Suppressor macrophage (primary cell): Measurements from ENCODE around the gene ASTL.

Experiments used
- DNase-seq, 4 experiments: peaks; one replicate each; pipeline ENCODE4 v3.0.0-alpha.2; 2020 to 2022

Gene ASTL

DNA sequence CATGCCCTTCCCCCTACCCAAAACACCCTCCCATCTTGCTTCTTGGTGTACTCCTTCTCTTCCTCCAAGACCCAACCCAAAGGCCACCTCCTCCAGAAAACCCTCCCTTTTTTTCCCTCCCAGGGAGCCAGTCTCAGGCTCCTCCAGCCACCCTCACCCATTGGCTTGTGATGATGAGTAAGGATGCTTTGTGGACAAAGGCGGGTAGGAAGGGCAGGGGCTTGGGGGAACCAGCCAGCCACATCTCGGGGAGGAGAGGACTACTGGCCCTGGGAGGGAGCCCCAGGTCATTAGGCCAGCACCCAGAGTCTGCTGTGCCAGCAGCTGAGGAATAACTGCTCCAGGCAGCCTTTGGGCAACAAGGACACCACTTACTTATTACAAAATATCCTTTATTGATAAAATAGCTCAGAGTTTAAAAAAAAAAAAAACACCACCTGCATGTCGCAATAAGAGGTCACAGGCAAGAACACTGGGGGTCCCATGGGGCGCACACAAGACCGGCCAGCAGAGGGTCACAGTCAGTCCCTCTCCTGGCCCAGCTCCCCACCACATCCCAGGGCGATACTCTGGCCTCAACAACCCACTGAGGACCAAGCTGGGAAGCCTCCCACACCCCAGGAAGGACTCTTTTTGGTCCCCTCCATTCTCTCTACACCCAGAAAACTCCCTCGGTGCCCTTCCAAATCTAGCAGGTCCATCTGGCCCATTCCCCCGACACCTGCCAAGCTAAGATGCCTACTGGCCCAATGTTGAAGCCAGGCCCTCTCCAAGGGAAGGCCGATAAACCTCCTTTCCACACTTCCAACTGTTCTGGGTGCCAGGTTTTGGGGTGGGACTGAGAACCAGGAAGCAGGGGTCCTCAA lies 25.6 kb downstream of the ASTL start:
- peak in 2 of 4 experiments; percentile 30 to 32 for DNase-seq

DNA sequence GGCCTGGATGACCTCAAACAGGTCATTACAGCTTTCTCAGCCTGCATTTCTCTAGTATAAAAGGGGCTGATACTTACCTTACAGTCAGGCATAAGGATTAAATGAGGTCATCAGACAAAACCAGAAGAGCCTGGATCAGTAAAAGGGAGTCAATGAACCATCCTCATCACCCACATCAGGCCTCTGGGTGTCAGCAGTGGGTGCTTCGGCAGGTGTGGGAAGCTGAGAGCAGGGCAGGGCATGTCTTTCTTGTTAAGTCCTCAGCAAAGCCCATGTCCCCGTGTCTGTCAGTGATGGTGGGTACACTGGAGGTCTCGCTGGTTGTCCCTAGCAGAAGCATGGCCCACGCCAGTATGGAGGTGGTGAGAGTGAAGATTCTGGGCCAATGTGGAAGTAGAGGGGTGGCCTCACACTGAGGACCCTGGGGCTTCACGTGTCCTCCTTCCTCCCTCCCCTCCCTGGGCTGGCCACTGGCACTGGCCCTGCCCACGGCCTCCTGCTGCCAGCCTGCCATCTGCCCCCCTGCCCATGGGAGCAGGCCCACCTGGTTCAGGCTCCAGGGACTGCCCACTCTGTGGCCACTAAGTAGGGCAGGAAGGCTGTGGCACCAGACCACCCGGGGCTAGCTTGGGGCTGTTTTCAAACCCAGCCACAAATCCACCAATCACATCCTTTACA lies 26.3 kb downstream of the ASTL start:
- DNase-seq, result no peak

DNA sequence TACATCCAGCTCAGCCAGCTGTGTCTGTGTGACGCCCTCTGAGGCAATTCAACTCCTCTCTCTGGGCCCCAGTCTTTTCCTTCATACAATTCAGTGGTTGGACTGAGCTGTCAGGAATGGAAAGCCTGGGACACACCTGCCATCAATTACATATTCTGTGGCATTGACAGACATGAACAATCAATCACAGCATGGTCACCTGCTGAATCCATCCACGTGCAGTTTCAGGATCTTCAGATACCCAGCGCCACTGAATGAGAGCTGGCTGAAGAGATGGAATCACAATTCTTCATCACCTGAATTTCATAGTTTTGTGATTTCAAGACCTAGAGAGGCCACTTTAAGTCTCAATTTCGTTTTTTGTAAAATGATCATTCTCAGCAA lies 27.1 kb downstream of the ASTL start:
- no peak for DNase-seq

DNA sequence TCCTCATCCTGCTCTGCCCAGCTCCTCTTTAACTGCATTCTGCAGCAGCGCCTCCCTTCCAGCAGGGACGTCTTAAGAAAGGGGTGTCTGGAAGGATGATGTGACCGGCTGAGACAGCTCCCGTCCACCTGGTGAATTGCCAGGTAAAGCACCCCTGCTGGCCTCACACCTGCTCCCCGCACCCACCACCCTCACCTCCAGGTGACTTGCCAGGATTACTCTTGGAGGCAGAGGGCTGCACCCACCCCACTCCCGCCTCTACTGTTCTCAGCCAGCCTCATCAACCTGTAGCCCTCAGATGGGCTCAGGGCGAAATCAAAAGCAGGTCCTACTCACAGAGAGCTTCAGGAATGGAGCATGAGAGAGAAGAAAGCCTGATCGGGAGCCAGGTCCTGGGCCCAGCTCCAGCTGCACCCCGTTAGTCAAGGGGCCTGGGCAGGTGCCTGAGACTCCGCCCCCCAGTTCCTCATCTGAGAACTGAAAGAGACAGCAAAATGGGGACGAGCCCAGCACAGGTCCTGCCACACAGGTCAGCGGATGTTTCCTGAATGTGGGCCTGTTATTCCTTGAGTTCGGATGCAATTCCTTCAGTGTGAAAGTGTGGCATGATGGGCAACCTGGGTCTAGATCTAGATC lies 27.6 kb downstream of the ASTL start:
- no peak for DNase-seq

DNA sequence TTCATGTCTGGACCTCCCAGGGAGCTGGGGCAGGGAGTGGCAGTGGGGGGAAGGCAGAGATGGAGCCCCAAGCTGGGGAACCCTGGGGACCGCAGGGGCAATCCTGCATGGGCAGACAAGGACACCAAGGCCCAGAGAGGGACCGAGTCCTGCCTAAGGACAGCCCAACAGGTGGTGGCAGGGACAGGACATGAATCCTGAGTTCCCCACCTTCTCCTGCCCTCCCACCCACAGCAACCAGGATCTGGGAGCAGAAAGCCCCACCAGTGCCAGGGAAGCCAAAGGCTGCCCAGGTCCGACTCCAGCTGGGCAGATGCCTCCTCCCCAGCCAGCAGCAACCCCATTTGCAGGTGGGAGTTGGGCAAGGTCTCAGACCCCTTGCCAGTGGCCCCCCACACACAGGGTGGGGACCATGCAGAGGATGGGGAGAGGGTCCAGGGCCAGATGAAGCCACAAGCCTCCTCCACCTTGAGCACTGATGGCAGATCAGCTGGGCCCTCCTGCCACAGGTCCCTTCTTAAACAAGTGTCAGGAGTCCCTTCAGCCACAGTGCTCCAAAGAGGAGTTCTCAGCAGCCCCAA lies 28.3 kb downstream of the ASTL start:
- no peak for DNase-seq

DNA sequence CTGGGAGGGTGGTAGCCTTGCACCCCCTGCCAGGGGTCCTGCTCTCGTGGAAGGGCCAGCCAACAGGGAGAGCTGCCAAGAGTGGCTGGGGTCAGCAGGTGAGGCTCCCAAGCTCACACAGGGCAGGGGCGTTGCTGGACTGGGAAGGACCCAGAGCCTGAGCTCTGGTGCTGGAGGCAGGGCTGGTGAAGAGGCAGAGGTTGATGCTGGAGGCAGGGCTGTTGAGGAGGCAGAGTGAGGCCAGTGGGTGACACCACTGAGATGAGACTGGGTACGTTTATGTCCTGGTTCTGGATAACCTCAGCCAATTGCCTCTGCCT lies 29.0 kb downstream of the ASTL start:
- DNase-seq, result no peak

DNA sequence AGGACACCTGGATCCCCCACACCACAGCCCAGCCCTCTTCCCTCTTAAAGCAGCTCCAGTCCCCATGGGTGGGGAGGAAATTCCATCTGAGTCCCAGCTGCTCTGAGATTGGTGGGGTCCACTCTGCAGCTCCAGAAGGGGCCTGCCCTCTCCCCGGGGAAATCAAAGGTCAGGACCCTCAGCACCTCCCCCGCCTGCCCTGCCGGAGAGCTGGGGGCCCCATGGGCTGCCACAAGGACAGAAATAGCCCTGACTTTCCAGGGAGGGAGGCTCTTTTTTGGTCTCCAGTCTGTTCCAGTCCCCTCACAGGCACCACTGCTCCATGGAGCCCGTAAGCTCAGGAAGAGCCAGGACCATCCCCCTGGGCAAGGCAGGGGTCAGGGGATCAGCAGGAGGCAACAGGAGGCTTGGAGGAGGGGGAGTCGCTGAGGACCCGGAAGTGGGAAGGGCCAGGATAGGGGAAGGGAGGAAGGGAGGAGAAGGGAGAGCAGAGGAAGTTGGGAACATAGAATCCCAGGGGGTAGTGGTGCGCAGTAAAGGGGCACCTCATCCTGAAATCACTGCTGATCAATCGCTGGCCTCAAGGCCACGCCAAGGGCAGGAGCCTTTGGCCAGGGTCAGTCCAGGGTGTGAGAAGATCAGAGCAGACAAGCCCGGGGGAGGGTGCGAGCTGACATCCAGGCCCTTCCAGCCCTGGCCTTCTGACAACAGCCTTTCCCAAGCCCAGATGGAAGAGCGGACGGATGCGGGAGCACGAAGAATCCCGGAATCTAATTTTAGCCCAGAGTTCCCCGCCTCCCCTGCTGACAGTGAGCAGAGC lies 29.6 kb downstream of the ASTL start:
- DNase-seq, result no peak

DNA sequence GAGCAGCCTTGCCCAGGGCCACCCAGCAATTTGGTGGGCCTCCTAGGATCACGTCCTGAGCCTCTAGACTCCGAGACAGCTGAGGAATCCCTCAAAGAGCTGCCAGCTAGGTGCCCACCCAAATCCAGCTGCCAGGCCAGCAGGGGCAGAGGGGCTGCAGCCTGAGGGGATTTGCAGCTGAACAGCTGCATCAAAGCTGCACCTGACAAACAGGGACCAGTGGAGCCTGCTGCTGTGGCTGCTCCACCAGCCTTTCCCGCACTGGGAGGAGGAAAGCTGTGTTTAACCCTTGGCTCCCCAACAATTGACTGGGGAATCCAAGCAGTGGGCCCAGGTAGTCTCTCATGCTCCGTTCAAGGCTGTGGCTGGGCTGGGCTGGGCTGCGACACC lies 30.2 kb downstream of the ASTL start:
- DNase-seq, result no peak

DNA sequence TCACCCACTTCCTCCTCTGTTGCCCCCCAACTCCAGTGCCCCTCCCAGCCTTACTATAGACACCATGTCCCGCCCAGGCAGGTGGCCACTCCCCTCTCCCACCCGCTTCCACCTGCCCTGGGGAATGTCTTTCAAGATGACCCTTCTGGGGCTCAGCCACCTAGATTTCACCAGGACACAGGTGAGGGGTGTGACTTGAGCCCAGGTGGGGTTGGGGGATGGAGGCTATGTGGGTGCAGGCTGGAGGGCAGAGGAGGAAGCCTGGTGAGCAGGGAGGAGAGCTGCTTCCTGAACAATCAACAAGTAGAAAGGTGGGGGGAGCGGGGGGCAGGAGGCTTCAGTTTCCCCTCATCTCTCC lies 30.6 kb downstream of the ASTL start:
- no peak for DNase-seq

DNA sequence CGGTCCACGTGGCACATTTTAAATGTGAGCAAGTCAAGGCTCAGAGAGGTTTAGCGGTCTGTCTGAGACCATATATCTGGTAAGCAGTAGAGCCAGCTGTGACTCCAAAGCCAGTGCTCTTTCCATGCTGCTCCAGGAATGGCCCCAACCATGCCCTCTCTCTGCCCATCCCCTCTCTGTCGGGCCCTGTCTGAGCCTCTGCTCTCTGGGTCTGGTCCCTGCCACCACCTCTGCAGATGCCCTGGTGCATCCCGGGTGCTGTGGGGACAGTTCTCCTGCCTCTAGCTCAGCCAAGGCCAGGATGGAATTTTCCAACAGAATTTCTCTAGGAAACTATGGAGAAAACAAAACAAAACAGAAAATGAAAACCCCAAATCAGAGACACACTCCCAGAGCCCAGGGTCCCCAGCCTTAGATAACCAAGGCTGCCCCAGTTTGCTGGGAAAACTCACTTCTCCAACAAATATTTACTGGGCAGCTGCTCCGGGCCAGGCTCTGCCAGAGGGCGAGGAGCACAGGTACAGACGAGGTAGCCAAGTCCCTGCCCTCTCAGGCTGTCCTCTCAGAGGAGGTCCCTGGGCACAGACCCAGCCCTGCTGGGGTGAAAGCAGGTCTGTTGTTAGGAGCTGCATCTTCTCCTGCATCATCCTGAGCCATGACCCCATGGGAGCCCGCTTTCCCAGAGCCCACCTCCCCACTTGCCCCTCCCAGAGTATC lies 31.2 kb downstream of the ASTL start:
- no peak for DNase-seq

DNA sequence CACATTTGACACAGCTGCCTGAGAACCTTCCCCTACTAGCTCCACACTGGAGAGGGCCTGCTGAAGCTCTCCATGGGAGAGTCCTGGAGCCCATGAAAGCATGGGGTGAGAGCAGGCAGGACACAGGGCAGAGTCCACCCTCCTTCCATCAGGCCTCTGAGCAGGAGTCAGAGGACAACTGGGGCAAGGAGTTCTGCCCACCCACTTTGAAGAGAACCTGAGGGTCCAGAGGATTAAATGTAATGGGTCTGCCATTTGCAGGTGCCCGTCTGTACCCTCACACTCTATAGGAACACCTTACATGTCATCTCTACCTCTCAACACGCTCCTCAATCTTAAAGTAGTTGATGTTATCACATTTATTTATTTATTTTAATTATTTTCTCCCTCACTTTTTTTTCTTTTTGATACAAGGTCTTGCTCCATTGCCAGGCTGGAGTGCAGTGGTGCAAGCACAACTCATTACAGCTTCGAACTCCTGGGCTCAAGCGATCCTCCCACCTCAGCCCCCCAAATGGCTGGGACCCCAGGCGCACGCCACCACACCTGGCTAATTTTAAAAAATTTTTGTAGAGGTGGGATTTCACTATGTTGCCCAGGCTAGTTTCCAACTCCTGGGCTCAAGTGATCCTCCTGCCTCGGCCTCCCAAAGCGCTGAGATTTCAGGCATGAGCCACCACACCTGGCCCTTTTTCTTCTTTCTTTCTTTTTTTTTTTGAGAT lies 32.1 kb downstream of the ASTL start:
- DNase-seq, result peak in 1 of 4 experiments; percentile 0

DNA sequence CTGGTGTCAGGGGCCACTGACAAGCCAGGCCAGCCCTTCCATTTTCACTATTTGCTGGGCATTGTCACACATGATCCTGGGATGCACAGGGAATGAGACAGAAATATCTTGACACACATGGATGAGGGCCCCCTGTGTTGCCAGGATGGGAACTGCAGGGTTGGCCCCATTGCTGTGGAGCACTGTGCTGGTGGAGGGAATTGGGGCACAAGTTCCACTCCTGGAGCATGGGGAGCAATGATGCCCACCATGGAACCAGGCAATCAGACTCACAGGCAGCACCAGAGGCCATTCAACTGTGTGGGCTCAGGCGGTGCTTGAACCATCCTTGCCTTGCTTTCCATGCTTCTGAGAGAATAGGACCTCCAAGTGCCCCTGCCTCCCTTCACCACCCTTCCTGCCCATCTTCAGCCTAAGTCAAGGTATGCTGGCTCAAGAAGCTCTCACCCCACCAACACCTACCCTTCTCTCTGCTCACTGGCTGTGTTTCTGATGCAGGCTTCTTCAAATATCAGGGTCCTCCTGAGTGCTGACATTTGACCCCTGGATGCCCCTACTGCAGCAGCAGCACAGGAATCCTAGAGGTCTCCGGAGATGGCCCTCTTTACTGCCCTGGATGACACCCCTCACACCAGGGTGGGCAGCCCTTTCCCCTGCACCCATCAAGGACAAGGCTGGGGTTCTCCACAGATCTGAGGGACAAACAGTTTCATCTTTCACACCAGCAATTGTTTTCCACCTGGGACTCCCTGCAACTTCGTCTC lies 33.0 kb downstream of the ASTL start:
- peak in 1 of 4 experiments; percentile 2 for DNase-seq

DNA sequence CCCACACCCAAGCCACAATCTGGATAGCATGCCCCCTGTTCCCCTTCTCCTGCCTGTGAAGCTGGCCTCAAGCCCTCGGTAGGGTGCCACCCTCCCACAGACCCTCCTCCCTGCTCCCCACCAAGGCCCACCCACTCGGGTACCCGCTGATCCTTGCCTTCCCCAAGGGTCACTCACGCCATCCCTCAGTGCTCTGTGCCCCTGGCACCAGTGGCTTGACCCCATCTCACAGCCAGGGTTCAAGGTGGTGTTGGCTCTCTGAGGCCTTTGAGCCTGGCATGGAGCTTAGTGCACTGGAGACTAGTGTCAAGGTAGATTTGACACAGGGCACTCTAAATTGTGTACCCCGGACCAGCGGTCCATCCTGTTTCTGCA lies 33.8 kb downstream of the ASTL start:
- DNase-seq, result no peak

DNA sequence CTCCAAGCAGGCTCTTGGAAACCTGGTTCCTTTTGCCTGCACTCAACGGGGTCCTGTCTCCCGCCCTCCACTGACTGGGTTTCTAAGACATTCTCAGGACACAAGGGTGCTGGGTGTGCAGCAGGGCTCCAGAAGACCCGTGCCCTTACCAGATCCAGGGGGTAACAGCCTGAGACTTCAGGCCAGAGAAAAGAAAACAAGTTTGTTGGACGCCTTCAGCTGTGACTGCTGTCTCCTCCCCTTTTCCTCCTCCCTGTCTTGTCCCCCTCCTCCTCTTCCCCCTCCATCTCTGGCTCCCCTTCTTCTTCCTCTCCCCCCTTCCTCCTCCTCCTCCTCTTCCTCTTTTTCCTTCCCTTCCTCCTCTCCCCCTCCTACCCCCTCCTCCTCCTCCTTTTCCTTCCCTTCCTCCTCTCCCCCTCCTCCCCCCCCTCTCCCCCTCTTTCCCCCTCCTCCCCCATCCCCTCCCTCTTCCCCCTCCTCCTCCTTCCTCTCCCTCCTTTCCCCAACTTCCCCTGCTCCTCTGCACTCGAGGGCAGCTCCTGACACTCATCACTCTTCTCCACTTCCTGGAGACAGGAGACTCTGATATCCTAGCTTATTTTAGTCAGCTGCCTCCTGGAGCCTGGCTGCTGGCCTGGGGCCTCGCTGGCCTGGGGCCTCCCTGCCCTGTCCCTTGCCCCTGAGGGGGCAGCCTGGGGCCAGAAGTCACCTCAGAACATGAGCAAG lies 34.4 kb downstream of the ASTL start:
- DNase-seq, result peak in 3 of 4 experiments; percentile 31 to 55 (median 43)

DNA sequence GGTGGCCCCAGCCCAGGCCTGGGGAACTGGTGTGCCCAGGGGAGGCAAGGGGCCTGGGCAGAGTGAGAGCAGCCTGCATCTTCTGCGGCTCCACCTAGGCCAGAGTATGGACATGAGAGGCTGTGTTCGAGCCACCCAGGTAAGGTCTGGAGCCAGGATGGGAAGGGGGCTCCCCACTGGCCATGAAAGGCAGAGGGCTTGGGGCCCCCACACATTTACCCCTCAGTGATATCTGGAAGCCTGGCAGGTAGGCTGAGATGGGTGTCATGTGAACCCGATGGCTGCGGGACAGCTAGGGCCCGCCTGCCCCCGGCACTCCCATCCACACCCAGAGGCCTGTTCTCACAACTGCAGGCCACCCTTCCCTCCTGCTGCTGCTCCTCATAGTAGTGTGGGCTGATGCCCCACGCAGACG lies 35.1 kb downstream of the ASTL start:
- no peak for DNase-seq

DNA sequence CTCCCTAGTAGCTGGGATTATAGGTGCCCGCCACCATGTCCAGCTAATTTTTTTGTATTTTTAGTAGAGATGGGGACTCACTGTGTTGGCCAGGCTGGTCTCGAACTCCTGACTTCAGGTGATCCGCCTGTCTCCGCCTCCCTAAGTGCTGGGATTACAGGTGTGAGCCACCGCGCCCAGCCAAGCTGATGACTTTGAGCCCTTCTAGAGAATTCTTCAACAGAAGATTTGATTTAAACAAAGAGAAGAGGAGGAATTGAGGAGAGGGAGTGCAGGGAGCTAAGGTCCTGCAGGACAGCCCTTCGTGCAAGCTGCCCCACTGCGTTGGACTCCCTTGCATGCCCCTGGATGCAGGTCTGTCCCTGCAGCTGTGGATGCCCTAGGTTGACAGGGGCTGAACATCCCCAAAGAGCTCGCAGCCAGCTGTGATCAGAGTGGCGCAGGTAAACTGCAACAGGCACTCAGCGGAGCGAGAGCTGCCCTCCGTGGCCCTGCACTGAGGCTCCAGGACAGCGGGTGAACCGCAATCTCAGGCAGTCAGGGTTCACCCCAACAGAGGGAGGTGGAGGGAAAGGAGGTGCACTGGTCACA lies 35.6 kb downstream of the ASTL start:
- DNase-seq, result no peak

DNA sequence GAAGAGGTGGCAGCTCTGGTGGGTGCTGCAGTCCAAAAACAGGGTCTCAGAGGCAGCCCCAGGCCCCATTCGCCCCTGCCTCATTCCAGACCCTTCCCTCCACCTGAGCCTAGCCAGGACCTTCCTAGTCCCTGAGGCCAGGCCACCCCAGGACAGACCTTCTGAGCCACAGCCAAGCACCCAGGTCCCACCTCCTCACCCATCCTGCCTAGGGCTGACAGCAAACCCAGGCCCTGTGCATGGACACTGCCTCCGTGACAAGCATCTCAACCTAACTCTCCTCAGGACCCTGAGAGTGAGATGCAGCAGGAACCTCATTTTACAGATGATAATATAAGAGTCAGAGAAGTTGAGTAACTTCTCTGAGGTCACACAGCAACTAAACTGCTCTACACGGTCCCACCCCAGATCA lies 37.4 kb downstream of the ASTL start:
- DNase-seq, result no peak

DNA sequence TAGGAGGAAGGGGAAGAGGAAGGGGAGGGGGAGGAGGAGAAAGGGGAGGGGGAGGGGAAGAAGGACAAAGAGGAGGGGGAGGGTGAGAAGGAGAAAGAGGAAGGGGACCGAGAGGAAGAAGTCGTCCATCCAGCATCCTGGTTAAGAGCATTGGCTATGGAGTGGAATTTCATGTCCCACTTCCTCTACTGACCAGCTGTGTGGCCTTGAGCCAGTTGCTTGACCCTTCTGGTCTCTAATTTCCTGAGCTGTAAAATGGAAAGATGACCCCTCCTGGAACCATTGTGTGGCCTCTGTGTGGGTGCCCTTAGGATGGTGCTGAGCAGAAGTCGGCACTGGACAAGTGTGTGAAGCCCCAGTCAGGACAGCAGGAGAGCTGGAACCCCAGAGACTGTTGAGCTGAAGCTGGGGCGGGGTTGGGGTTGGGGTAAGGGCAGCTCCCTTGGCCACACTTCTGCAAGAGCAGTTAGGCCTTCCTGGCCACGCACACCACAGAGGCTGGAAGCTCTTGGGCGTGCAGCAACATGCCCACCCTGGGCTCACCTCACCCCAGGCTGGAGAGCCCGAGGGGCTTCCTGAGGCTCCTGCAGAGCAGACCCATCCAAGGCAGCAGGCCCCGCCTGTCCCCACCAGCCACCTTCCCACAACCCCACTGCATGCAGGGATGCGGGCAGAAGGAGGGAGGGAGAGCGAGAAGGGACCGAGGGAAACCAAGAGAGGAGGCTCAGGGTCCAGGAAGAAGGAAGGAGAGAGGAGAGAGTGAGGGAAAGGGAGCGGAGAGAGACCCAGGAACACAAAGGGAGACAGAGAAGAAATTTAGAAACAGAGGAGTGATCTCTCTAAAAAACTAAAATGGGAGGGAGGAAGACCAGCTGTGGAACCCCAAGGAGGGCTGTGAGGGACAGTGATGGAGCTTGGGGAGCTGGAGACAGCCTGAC lies 38.2 kb downstream of the ASTL start:
- DNase-seq, result no peak
